GM21737 (cell line): ENCODE results near the gene SLC35G3.
"Not testable (repeated sequence)": the region's sequence is repeated elsewhere in the genome, so short reads cannot be mapped to it uniquely, and the experiment has no call there.

Source experiments
- ATAC-seq: cut with Tn5 transposase; IDR thresholded peaks from one replicate; pipeline ENCODE4 v1.9.1; 2021; ENCODE audit warnings: mild to moderate bottlenecking, moderate library complexity; ENCODE audit not compliant: unreplicated experiment

Gene SLC35G3

GRCh38 chr17:35212668-35213067, 18.5 kb upstream of the SLC35G3 start:
- no peak for ATAC-seq

GRCh38 chr17:35210741-35211140, 16.5 kb upstream of the SLC35G3 start:
- ATAC-seq: no peak

- not testable (repeated sequence) for ATAC-seq
Measured at GRCh38 chr17:35202582-35202981, 8.4 kb upstream of the SLC35G3 start.

- ATAC-seq: not testable (repeated sequence)
Measured at GRCh38 chr17:35195062-35195461, 869 bp upstream of the SLC35G3 start.

- ATAC-seq: no peak
Measured at GRCh38 chr17:35192708-35193107, 1.5 kb downstream of the SLC35G3 start.

GRCh38 chr17:35191001-35191695, 3.0 kb downstream of the SLC35G3 start:
- no peak for ATAC-seq

- ATAC-seq: no peak
Measured at GRCh38 chr17:35189291-35189690, 4.9 kb downstream of the SLC35G3 start.

- no peak for ATAC-seq
Measured at GRCh38 chr17:35188111-35188510, 6.1 kb downstream of the SLC35G3 start.

- no peak for ATAC-seq
Measured at GRCh38 chr17:35187481-35187880, 6.7 kb downstream of the SLC35G3 start.

- ATAC-seq: no peak
Measured at GRCh38 chr17:35185849-35186248, 8.3 kb downstream of the SLC35G3 start.

GRCh38 chr17:35184274-35184673, 9.9 kb downstream of the SLC35G3 start:
- ATAC-seq: no peak

GRCh38 chr17:35183332-35183731, 10.9 kb downstream of the SLC35G3 start:
- no peak for ATAC-seq

- not testable (repeated sequence) for ATAC-seq
Measured at GRCh38 chr17:35179379-35179778, 14.8 kb downstream of the SLC35G3 start.

- no peak for ATAC-seq
Measured at GRCh38 chr17:35176897-35177296, 17.3 kb downstream of the SLC35G3 start.

- ATAC-seq: no peak
Measured at GRCh38 chr17:35175638-35176415, 18.4 kb downstream of the SLC35G3 start.

GRCh38 chr17:35174835-35175334, 19.3 kb downstream of the SLC35G3 start:
- ATAC-seq: no peak

GRCh38 chr17:35172321-35172720, 21.9 kb downstream of the SLC35G3 start:
- ATAC-seq: not testable (repeated sequence)

- ATAC-seq: no peak
Measured at GRCh38 chr17:35171834-35172233, 22.4 kb downstream of the SLC35G3 start.

- no peak for ATAC-seq
Measured at GRCh38 chr17:35170968-35171771, 23.0 kb downstream of the SLC35G3 start.

GRCh38 chr17:35169835-35170363, 24.3 kb downstream of the SLC35G3 start:
- ATAC-seq: no peak

GRCh38 chr17:35167666-35168065, 26.5 kb downstream of the SLC35G3 start:
- no peak for ATAC-seq
